H1 (cell line): ENCODE data around the gene ZNF597. TPM values are rescaled to one million over a fixed set of nuclear protein-coding genes. Genes with fewer than 3 reads are reported as not detected.

ENCODE experiments used
- CHD1 ChIP-seq: IDR thresholded peaks from 2 replicates; pipeline ENCODE4 v1.6.1; 2012; ENCODE audit warnings: low read depth, low read length, improper control_type of control experiment
- CHD2 ChIP-seq: IDR thresholded peaks from 2 replicates; pipeline ENCODE4 v1.6.1; 2012; ENCODE audit warnings: low read length, improper control_type of control experiment
- CTBP2 ChIP-seq: IDR thresholded peaks from 2 replicates; pipeline ENCODE4 v1.7.0; 2011; ENCODE audit warnings: borderline replicate concordance, mild to moderate bottlenecking, moderate library complexity, mixed read lengths, low read length; ENCODE audit not compliant: insufficient read depth, insufficient read length
- HDAC6 ChIP-seq: IDR thresholded peaks from one replicate; pipeline ENCODE4 v1.7.1; 2012; ENCODE audit warnings: low read depth, mild to moderate bottlenecking, inconsistent platforms, low read length, moderate library complexity
- JUN ChIP-seq: IDR thresholded peaks from 2 replicates; pipeline ENCODE4 v1.6.1; 2011; ENCODE audit warnings: low read depth, mild to moderate bottlenecking, improper control_type of control experiment, low read length
- KDM5A ChIP-seq: fragments of 200-600 bp; IDR thresholded peaks from 2 replicates; pipeline ENCODE4 v1.7.1; 2012; ENCODE audit warnings: mild to moderate bottlenecking, low read length, inconsistent platforms, mixed read lengths
- PHF8 ChIP-seq: fragments of 200-600 bp; sonication (generic); conservative IDR thresholded peaks from 2 replicates; pipeline ENCODE4 v1.7.1; 2012; ENCODE audit warnings: low read depth, mild to moderate bottlenecking, inconsistent platforms, low read length, moderate library complexity
- POLR2AphosphoS5 ChIP-seq: IDR thresholded peaks from 2 replicates; pipeline ENCODE4 v1.6.1; 2011; ENCODE audit warnings: low read depth, low read length
- TCF12 ChIP-seq: IDR thresholded peaks from 2 replicates; pipeline ENCODE4 v1.6.1; 2011; ENCODE audit warnings: low read depth, mild to moderate bottlenecking, low read length
- YY1 ChIP-seq: IDR thresholded peaks from 2 replicates; pipeline ENCODE4 v1.6.1; 2011; ENCODE audit warnings: low read depth, mild to moderate bottlenecking, low read length
- polyA plus RNA-seq, 7 experiments: library from polyadenylated mRNA; depleted of rRNA in 3 of 7; stranded (reverse) in 5 of 7; unstranded in 2 of 7; fragments of >200 nt in 5 of 7; fragments of 200-250 nt in 2 of 7; gene quantifications; 1 replicate in 5 of 7; 2 replicates in 1 of 7; 4 replicates in 1 of 7; pipeline versions ENCODE4 v1.2.1 to v1.2.3, GENCODE V29; 2011 to 2013; ENCODE audit warnings: missing spikeins in 2 of 7, mixed read lengths in 2 of 7
- total RNA-seq: library from RNA; stranded (reverse); fragmentation: NEBNext Ultra II Directional; extraction: Animal tissue kit (Norgen Biotek cat#: 25700); gene quantifications from 2 replicates; pipeline ENCODE4 v1.2.1, GENCODE V29; 2021
- TF ChIP-seq, protein P1 (sequence below): fragments of 300-600 bp; sonication (generic); IDR thresholded peaks from 2 replicates; pipeline ENCODE4 v1.7.1; 2012; ENCODE audit warnings: low read length, moderate library complexity, mild to moderate bottlenecking, inconsistent platforms; ENCODE audit not compliant: insufficient replicate concordance

ZNF597 gene
- total and polyA plus RNA-seq, 2 of the 8 experiments (the other 6 are each of a cell fraction or from before 2014, with no cell fraction given): 0.68 to 2.6 TPM

GRCh38 chr16:3457434-3458252 lies 14.3 kb upstream of the ZNF597 start (continued):
- no peak for TF ChIP-seq CTBP2
- no peak for TF ChIP-seq JUN
- peak; percentile 91 for TF ChIP-seq CHD2
- TF ChIP-seq, protein P1, sequence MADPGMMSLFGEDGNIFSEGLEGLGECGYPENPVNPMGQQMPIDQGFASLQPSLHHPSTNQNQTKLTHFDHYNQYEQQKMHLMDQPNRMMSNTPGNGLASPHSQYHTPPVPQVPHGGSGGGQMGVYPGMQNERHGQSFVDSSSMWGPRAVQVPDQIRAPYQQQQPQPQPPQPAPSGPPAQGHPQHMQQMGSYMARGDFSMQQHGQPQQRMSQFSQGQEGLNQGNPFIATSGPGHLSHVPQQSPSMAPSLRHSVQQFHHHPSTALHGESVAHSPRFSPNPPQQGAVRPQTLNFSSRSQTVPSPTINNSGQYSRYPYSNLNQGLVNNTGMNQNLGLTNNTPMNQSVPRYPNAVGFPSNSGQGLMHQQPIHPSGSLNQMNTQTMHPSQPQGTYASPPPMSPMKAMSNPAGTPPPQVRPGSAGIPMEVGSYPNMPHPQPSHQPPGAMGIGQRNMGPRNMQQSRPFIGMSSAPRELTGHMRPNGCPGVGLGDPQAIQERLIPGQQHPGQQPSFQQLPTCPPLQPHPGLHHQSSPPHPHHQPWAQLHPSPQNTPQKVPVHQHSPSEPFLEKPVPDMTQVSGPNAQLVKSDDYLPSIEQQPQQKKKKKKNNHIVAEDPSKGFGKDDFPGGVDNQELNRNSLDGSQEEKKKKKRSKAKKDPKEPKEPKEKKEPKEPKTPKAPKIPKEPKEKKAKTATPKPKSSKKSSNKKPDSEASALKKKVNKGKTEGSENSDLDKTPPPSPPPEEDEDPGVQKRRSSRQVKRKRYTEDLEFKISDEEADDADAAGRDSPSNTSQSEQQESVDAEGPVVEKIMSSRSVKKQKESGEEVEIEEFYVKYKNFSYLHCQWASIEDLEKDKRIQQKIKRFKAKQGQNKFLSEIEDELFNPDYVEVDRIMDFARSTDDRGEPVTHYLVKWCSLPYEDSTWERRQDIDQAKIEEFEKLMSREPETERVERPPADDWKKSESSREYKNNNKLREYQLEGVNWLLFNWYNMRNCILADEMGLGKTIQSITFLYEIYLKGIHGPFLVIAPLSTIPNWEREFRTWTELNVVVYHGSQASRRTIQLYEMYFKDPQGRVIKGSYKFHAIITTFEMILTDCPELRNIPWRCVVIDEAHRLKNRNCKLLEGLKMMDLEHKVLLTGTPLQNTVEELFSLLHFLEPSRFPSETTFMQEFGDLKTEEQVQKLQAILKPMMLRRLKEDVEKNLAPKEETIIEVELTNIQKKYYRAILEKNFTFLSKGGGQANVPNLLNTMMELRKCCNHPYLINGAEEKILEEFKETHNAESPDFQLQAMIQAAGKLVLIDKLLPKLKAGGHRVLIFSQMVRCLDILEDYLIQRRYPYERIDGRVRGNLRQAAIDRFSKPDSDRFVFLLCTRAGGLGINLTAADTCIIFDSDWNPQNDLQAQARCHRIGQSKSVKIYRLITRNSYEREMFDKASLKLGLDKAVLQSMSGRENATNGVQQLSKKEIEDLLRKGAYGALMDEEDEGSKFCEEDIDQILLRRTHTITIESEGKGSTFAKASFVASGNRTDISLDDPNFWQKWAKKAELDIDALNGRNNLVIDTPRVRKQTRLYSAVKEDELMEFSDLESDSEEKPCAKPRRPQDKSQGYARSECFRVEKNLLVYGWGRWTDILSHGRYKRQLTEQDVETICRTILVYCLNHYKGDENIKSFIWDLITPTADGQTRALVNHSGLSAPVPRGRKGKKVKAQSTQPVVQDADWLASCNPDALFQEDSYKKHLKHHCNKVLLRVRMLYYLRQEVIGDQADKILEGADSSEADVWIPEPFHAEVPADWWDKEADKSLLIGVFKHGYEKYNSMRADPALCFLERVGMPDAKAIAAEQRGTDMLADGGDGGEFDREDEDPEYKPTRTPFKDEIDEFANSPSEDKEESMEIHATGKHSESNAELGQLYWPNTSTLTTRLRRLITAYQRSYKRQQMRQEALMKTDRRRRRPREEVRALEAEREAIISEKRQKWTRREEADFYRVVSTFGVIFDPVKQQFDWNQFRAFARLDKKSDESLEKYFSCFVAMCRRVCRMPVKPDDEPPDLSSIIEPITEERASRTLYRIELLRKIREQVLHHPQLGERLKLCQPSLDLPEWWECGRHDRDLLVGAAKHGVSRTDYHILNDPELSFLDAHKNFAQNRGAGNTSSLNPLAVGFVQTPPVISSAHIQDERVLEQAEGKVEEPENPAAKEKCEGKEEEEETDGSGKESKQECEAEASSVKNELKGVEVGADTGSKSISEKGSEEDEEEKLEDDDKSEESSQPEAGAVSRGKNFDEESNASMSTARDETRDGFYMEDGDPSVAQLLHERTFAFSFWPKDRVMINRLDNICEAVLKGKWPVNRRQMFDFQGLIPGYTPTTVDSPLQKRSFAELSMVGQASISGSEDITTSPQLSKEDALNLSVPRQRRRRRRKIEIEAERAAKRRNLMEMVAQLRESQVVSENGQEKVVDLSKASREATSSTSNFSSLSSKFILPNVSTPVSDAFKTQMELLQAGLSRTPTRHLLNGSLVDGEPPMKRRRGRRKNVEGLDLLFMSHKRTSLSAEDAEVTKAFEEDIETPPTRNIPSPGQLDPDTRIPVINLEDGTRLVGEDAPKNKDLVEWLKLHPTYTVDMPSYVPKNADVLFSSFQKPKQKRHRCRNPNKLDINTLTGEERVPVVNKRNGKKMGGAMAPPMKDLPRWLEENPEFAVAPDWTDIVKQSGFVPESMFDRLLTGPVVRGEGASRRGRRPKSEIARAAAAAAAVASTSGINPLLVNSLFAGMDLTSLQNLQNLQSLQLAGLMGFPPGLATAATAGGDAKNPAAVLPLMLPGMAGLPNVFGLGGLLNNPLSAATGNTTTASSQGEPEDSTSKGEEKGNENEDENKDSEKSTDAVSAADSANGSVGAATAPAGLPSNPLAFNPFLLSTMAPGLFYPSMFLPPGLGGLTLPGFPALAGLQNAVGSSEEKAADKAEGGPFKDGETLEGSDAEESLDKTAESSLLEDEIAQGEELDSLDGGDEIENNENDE: no peak
- TF ChIP-seq HDAC6: no peak
- TF ChIP-seq KDM5A: no peak
- peak; percentile 86 for TF ChIP-seq POLR2AphosphoS5
- 0 out of 2 replicates have a peak, but pooled peaks have one; percentile 41 for TF ChIP-seq TCF12
- no peak for TF ChIP-seq CHD1
- peak; percentile 95 for TF ChIP-seq PHF8
- TF ChIP-seq YY1: peak; percentile 97
